CD4-positive, alpha-beta memory T cell (primary cell): ENCODE data around the gene SYK. TPM values are rescaled to one million over a fixed set of nuclear protein-coding genes. Genes with fewer than 3 reads are reported as not detected.

ENCODE experiments used
- CTCF ChIA-PET: fragments of 350-600 bp; sonication (Branson Sonifier 250); formaldehyde crosslinking; loops from one replicate; lab custom pipeline; 2021; ENCODE audit warnings: inconsistent platforms; ENCODE audit not compliant: partially characterized antibody; lab: Charles Lee
- POLR2A ChIA-PET: fragments of 350-600 bp; sonication (Branson Sonifier 250); formaldehyde crosslinking; loops from one replicate; lab custom pipeline; 2021; ENCODE audit not compliant: partially characterized antibody; lab: Charles Lee
- DNase-seq, 5 donors: peaks; one replicate each; pipeline versions ENCODE4 v3.0.0 to v3.0.0-alpha.2; 2020 to 2022; ENCODE audit warnings: mixed read lengths in 1 of 5
- H3K27ac ChIP-seq: one replicate; pipeline ENCODE4 v1.7.0; 2013; ENCODE audit warnings: low read depth, low read length
- H3K27me3 ChIP-seq: 2 replicates; pipeline ENCODE4 v1.7.0; 2013; ENCODE audit warnings: mild to moderate bottlenecking, low read length, moderate library complexity; ENCODE audit not compliant: insufficient read depth
- H3K36me3 ChIP-seq: 2 replicates; pipeline ENCODE4 v1.7.0; 2013; ENCODE audit warnings: mild to moderate bottlenecking, low read length, moderate library complexity; ENCODE audit not compliant: insufficient read depth
- H3K4me1 ChIP-seq: 2 replicates; pipeline ENCODE4 v1.7.0; 2013; ENCODE audit warnings: mild to moderate bottlenecking, low read length, moderate library complexity; ENCODE audit not compliant: insufficient read depth
- H3K4me3 ChIP-seq, 2 donors: one replicate each; pipeline ENCODE4 v1.7.0; 2013; ENCODE audit warnings: low read length in 2 of 2, mild to moderate bottlenecking in 1 of 2
- H3K9me3 ChIP-seq, 2 donors: one replicate each; pipeline ENCODE4 v1.7.0; 2013; ENCODE audit warnings: low read length in 2 of 2, control low read depth in 1 of 2; ENCODE audit not compliant: control insufficient read depth in 1 of 2
- H3K27ac Mint-ChIP-seq, 7 donors: one replicate each; pipeline ENCODE4 v1.8.0; 2020 to 2021; ENCODE audit warnings: mixed read lengths in 7 of 7, mild to moderate bottlenecking in 6 of 7, inconsistent platforms in 3 of 7, moderate library complexity in 3 of 7
- H3K27me3 Mint-ChIP-seq, 2 donors: one replicate each; pipeline ENCODE4 v1.8.0; 2020 to 2021; ENCODE audit warnings: mixed read lengths in 2 of 2
- H3K36me3 Mint-ChIP-seq, 2 donors: one replicate each; pipeline ENCODE4 v1.8.0; 2020 to 2021; ENCODE audit warnings: mixed read lengths in 2 of 2, inconsistent platforms in 1 of 2, mild to moderate bottlenecking in 1 of 2
- H3K4me1 Mint-ChIP-seq, 4 donors: one replicate each; pipeline ENCODE4 v1.8.0; 2020 to 2021; ENCODE audit warnings: mixed read lengths in 4 of 4, mild to moderate bottlenecking in 1 of 4
- H3K4me3 Mint-ChIP-seq, 8 donors: one replicate each; pipeline ENCODE4 v1.8.0; 2020 to 2021; ENCODE audit warnings: mixed read lengths in 8 of 8, mild to moderate bottlenecking in 7 of 8, moderate library complexity in 6 of 8, inconsistent platforms in 3 of 8
- H3K9me3 Mint-ChIP-seq, 8 donors: one replicate each; pipeline ENCODE4 v1.8.0; 2020 to 2021; ENCODE audit warnings: mixed read lengths in 8 of 8, mild to moderate bottlenecking in 5 of 8, inconsistent platforms in 3 of 8, moderate library complexity in 1 of 8
- intact Hi-C: fragments of 100-400 bp; cut with micrococcal nuclease; formaldehyde crosslinking; loops from one replicate; pipeline ENCODE4 v1.15.1; 2023
- polyA plus RNA-seq, 2 donors: library from polyadenylated mRNA; unstranded; fragments of 300-500 nt; fragmentation: Illumina TruSeq; gene quantifications; one replicate each; pipeline ENCODE4 v1.2.3, GENCODE V29; 2021
- total RNA-seq, 2 experiments: library from RNA; stranded (reverse); gene quantifications; one replicate each; pipeline ENCODE4 v1.2.3, GENCODE V29; 2021

SYK gene
- total and polyA plus RNA-seq, 4 experiments from 2014 or later: 0.08 to 1.9 (median 0.78) TPM

GRCh38 chr9:90772386-90772785 is 29.2 kb upstream of the SYK start:
- CTCF ChIA-PET: no interaction called here
- H3K36me3 ChIP-seq: no peaks in the 10 kb centered on the region
- H3K4me3 Mint-ChIP-seq: no peak overlapping the region
- no peak for DNase-seq
- no peaks in the 10 kb centered on the region for H3K4me1 Mint-ChIP-seq
- no peaks in the 10 kb centered on the region for H3K9me3 ChIP-seq
- no peak overlapping the region for H3K4me3 ChIP-seq
- H3K4me1 ChIP-seq: no peaks in the 10 kb centered on the region
- POLR2A ChIA-PET: no interaction called here
- H3K36me3 Mint-ChIP-seq: no peaks in the 10 kb centered on the region
- H3K27me3 ChIP-seq: no peaks in the 10 kb centered on the region
- peaks cover 0 to 9% (median 2%) of the 10 kb centered on the region in 8 donors for H3K9me3 Mint-ChIP-seq
- peaks cover 11 to 18% of the 10 kb centered on the region in 2 donors for H3K27me3 Mint-ChIP-seq
- no peak overlapping the region for H3K27ac ChIP-seq
- intact Hi-C loops: no loop called here
- no peak overlapping the region for H3K27ac Mint-ChIP-seq

DNA sequence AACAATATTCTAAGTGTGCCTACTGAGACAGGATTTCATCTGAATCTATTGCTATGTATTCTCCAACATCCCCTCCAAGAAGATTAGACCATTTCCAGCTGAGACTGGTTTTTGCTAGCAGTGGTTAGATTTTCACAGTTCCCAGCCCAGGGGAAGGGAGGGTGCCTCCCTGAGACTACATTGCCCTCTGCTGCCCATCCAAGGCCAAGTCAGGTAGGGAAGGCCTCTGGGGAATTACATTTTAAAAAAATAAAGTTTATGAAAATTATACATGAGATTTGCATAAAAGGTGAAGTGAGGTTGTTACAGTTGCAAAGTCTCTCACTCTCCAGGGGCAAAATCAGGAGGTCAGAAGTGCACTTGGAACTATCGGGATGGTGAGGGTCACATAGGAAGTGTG is 28.0 kb upstream of the SYK start:
- Histone ChIP-seq H3K36me3 (no peaks in the 10 kb centered on the region), H3K4me1 (no peaks in the 10 kb centered on the region), H3K27ac (no peak overlapping the region), H3K27me3 (no peaks in the 10 kb centered on the region), H3K4me3 (no peak overlapping the region), H3K9me3 (no peaks in the 10 kb centered on the region)
- ChIA-PET CTCF (no interaction called here), POLR2A (no interaction called here)
- intact Hi-C loops: no loop called here
- H3K4me1 Mint-ChIP-seq: no peaks in the 10 kb centered on the region
- H3K36me3 Mint-ChIP-seq: no peaks in the 10 kb centered on the region
- H3K27me3 Mint-ChIP-seq: peaks cover 11 to 12% of the 10 kb centered on the region in 2 donors
- H3K27ac Mint-ChIP-seq: no peak overlapping the region
- no peak for DNase-seq
- H3K4me3 Mint-ChIP-seq: no peak overlapping the region
- H3K9me3 Mint-ChIP-seq: no peaks in the 10 kb centered on the region

DNA sequence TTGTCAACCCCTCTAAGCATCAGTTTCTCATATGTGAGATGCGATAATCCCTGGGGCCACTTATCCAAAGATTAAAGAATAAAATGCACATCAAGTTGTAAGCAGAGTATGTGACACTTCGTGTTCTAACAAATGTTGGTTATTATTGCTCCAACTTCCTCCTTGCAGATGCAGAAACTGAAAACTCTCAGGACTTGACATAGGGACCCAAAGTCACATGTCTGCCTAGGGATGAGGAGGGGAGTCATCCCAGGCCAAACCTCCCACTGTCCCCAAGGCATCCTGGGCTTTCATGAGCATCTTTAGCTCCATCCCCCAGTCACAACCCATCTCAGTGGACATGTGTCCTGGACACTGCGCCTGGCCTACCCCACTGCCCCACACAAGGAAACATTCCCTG is 27.5 kb upstream of the SYK start:
- no peaks in the 10 kb centered on the region for H3K9me3 ChIP-seq
- H3K9me3 Mint-ChIP-seq: no peaks in the 10 kb centered on the region
- ChIA-PET CTCF (no interaction called here), POLR2A (no interaction called here)
- H3K4me1 Mint-ChIP-seq: no peaks in the 10 kb centered on the region
- no peaks in the 10 kb centered on the region for H3K36me3 Mint-ChIP-seq
- intact Hi-C loops: no loop called here
- H3K36me3 ChIP-seq: no peaks in the 10 kb centered on the region
- no peak overlapping the region for H3K27ac Mint-ChIP-seq
- H3K27me3 ChIP-seq: no peaks in the 10 kb centered on the region
- H3K27me3 Mint-ChIP-seq: peaks cover 10 to 12% of the 10 kb centered on the region in 2 donors
- DNase-seq: no peak
- H3K4me3 ChIP-seq: no peak overlapping the region
- H3K4me3 Mint-ChIP-seq: no peak overlapping the region
- H3K4me1 ChIP-seq: no peaks in the 10 kb centered on the region
- H3K27ac ChIP-seq: no peak overlapping the region

DNA sequence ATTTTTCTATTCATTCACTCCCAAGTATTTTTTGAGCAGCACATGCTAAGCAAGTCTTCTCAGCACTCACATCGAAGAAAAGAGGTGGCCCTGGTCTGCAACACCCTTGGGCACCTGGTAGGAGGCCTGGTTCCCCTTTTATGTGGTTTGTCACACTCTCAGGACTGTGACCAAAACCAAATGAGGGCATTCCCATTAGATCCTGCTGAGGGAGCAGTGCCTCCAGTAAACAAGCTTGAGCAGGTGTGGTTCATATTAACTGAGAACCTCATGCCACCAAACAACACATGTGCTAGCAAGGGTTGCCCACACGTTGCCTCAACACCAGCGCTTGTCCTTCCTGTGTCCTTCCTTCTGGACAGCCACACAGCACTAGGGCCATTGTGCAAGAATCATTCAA is 26.9 kb upstream of the SYK start:
- no peaks in the 10 kb centered on the region for H3K36me3 Mint-ChIP-seq
- no peaks in the 10 kb centered on the region for H3K4me1 Mint-ChIP-seq
- no peak for DNase-seq
- H3K27ac Mint-ChIP-seq: no peak overlapping the region
- no peaks in the 10 kb centered on the region for H3K36me3 ChIP-seq
- H3K27me3 Mint-ChIP-seq: peaks cover 10 to 12% of the 10 kb centered on the region in 2 donors
- no peak overlapping the region for H3K4me3 Mint-ChIP-seq
- intact Hi-C loops: no loop called here
- no peak overlapping the region for H3K27ac ChIP-seq
- no peaks in the 10 kb centered on the region for H3K4me1 ChIP-seq
- H3K4me3 ChIP-seq: no peak overlapping the region
- POLR2A ChIA-PET: no interaction called here
- no peaks in the 10 kb centered on the region for H3K9me3 ChIP-seq
- no peaks in the 10 kb centered on the region for H3K27me3 ChIP-seq
- CTCF ChIA-PET: no interaction called here
- H3K9me3 Mint-ChIP-seq: no peaks in the 10 kb centered on the region

- no peak overlapping the region for H3K27ac ChIP-seq
- H3K4me1 ChIP-seq: no peaks in the 10 kb centered on the region
- Mint-ChIP-seq H3K36me3 (no peaks in the 10 kb centered on the region), H3K27ac (no peak overlapping the region), H3K4me3 (no peak overlapping the region), H3K4me1 (no peaks in the 10 kb centered on the region), H3K27me3 (peaks cover 7 to 11% of the 10 kb centered on the region in 2 donors), H3K9me3 (no peaks in the 10 kb centered on the region)
- no peaks in the 10 kb centered on the region for H3K27me3 ChIP-seq
- H3K4me3 ChIP-seq: no peak overlapping the region
- intact Hi-C loops: no loop called here
- DNase-seq: no peak
- CTCF ChIA-PET: no interaction called here
- no peaks in the 10 kb centered on the region for H3K36me3 ChIP-seq
- no peaks in the 10 kb centered on the region for H3K9me3 ChIP-seq
- POLR2A ChIA-PET: no interaction called here
Observed at GRCh38 chr9:90775657-90776056, 26.0 kb upstream of the SYK start.

GRCh38 chr9:90778746-90779145 is 22.9 kb upstream of the SYK start:
- ChIA-PET CTCF (no interaction called here), POLR2A (no interaction called here)
- DNase-seq: no peak
- Histone ChIP-seq H3K27ac (no peak overlapping the region), H3K4me3 (no peak overlapping the region), H3K36me3 (no peaks in the 10 kb centered on the region), H3K27me3 (no peaks in the 10 kb centered on the region), H3K9me3 (no peaks in the 10 kb centered on the region), H3K4me1 (no peaks in the 10 kb centered on the region)
- Mint-ChIP-seq H3K36me3 (no peaks in the 10 kb centered on the region), H3K9me3 (no peaks in the 10 kb centered on the region), H3K27ac (no peak overlapping the region), H3K4me1 (no peaks in the 10 kb centered on the region), H3K4me3 (no peak overlapping the region), H3K27me3 (peaks cover 5 to 6% of the 10 kb centered on the region in 2 donors)
- intact Hi-C loops: no loop called here

DNA sequence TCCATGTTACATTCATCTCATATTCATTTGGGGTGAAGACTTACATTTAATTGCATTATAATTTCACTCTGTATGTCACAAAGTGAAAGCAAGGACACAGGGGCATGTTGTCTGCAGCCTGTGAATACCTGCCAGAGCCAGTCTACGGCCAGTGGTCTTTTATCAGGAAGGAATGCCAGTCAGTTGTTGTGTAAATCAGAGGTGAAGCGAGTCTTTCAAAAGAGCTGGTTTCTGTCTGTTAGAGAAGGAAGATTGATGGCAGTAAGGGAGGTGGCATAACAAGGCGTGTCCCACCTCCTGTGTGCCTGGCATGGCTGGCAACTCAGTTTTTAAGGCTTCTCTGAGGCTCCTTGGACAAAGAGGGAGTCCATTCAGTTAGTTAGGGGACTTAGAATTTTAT is 18.1 kb upstream of the SYK start:
- peaks cover 8 to 11% of the 10 kb centered on the region in 2 donors for H3K27me3 Mint-ChIP-seq

GRCh38 chr9:90783964-90784363 is 17.7 kb upstream of the SYK start:
- no peak overlapping the region for H3K4me3 Mint-ChIP-seq
- no peak overlapping the region for H3K27ac Mint-ChIP-seq
- ChIA-PET POLR2A (no interaction called here), CTCF (no interaction called here)
- Histone ChIP-seq H3K9me3 (no peaks in the 10 kb centered on the region), H3K4me1 (no peaks in the 10 kb centered on the region), H3K27ac (no peak overlapping the region), H3K36me3 (no peaks in the 10 kb centered on the region), H3K27me3 (peaks cover 3% of the 10 kb centered on the region), H3K4me3 (no peak overlapping the region)
- DNase-seq: no peak
- H3K4me1 Mint-ChIP-seq: no peaks in the 10 kb centered on the region
- H3K9me3 Mint-ChIP-seq: no peaks in the 10 kb centered on the region
- peaks cover 7 to 12% of the 10 kb centered on the region in 2 donors for H3K27me3 Mint-ChIP-seq
- H3K36me3 Mint-ChIP-seq: no peaks in the 10 kb centered on the region
- intact Hi-C loops: no loop called here

More for the DNA sequence above, 18.1 kb upstream of the SYK start:
- Histone ChIP-seq H3K9me3 (no peaks in the 10 kb centered on the region), H3K27me3 (no peaks in the 10 kb centered on the region), H3K4me1 (no peaks in the 10 kb centered on the region), H3K4me3 (no peak overlapping the region), H3K27ac (no peak overlapping the region), H3K36me3 (no peaks in the 10 kb centered on the region)
- no peak overlapping the region for H3K27ac Mint-ChIP-seq
- no peak overlapping the region for H3K4me3 Mint-ChIP-seq
- H3K9me3 Mint-ChIP-seq: no peaks in the 10 kb centered on the region
- H3K4me1 Mint-ChIP-seq: no peaks in the 10 kb centered on the region
- intact Hi-C loops: no loop called here
- DNase-seq: no peak
- ChIA-PET POLR2A (no interaction called here), CTCF (no interaction called here)
- H3K36me3 Mint-ChIP-seq: no peaks in the 10 kb centered on the region
